ENCODE measurements around the gene TPST2.

Gene TPST2

DNA sequence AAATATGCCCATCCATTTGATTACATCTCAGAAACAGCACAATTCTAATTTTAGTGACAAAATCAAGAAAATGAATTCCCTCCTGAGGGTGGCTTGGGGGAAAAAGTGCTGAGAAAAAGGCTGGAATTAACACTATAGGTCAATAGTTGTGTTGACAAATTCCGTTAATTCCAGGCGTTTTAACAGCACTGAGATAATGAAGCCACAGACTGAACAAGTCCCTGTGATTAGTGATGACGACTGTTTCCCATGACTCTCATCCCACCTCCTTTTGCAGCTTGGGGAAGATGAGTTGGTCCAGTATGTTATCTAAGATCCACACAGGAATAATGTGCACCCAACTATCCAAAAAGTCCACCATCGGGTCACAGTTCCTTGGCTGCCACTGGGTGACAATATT, 93.5 kb downstream of the TPST2 start:
- DNase-seq (ENCODE audit: low read depth): no peak

DNA sequence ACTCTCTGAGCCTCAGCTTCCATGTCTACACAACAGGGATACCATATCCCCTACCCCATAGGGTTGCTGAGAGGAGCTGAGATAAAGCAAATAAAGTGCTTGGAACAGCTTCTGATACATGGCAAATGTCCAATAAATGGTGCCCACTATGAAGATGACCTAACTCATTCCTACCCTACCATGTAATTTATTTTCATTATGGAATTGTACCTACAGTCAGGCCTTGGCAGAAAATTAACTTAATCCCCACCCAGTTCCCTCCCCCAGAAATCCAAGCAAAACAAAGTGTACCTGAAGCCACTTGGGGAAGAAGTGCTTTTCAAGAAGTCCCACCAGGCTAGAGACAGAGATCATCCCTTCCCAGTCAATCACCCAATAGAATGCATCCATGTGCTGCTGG, 95.4 kb downstream of the TPST2 start:
- DNase-seq (ENCODE audit: low read depth): no peak

GRCh38 chr22:26492220-26492619, 97.7 kb downstream of the TPST2 start:
- no peak for DNase-seq (ENCODE audit: low read depth)

- no peak for DNase-seq (ENCODE audit: low read depth)
Measured at GRCh38 chr22:26489447-26490036, 100.4 kb downstream of the TPST2 start.

GRCh38 chr22:26487996-26488395, 101.9 kb downstream of the TPST2 start:
- no peak for DNase-seq (ENCODE audit: low read depth)

GRCh38 chr22:26486394-26486793, 103.5 kb downstream of the TPST2 start:
- no peak for DNase-seq (ENCODE audit: low read depth)

- no peak for DNase-seq (ENCODE audit: low read depth)
Measured at GRCh38 chr22:26485806-26486390, 104.0 kb downstream of the TPST2 start.

GRCh38 chr22:26485013-26485412, 104.9 kb downstream of the TPST2 start:
- DNase-seq (ENCODE audit: low read depth): no peak

DNA sequence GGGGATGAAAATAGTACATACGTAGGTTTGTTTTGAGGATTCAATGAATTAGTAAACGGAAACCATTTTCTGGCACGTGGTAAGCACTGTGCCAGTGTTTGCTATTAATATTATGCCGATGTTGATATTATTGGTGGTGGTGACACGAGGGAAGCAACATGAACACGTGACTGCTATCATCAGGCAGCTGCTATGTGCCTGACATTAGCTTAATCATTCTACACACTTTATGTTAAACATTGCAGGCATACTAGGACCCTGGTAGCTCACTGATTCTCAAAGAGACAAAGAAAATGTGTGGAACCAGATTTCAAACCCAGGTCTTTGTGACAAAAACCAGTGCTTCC, 105.6 kb downstream of the TPST2 start:
- peak; percentile 30 for DNase-seq (ENCODE audit: low read depth)

DNA sequence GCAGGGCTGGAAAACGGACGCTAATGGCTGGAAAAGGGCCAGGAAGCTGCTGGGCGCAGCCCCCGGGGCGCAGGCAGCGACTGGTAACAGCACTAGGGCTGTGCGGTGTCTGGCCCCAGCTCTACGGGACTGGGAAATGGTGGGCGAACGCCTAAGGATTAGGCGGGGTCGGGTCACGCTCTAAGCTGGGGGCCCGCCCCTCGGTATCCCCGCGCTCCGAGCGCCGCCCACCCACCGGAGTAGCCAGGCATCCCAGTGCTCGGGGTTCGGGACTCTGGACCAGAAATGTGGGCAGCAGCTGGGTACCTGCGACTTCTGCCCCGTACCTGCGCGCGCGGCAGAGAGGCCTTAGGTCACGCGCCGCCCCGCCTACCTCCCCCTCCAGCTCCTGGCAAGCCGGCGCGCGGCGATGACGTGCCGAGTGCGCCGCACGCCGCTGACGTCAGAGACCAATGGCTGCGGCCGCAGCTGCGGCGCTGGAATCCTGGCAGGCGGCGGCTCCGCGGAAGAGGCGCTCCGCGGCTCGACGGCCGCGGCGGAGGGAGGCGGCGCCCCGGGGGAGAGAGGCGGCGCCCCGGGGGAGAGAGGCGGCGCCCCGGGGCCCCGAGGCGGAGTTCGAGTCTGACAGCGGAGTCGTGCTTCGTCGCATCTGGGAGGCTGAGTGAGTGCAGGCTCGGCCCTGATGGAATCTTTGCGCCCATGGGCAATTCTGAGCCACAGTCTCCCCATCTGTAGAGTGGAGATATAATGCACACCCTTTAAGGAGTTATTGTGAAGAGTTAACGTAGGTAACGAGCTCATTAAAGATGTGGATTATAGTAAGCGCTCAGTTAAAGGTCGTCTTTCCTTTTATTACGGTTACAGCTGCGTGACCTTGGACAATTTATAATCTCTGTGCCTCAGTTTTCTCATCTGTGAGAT, 106.2 kb downstream of the TPST2 start, which contains the start of the genes HPS4 and SRRD:
HPS4 (minus strand) TSS at position 345 of the 921 bp plus-strand sequence. CDS start 2,021 bp downstream, outside the sequence.
SRRD (plus strand) TSS at position 439 of the 921 bp plus-strand sequence; CDS start at position 453, 14 bp downstream.
- DNase-seq (ENCODE audit: low read depth): peak; percentile 88

- no peak for DNase-seq (ENCODE audit: low read depth)
Measured at GRCh38 chr22:26483043-26483438, 106.9 kb downstream of the TPST2 start.

- no peak for DNase-seq (ENCODE audit: low read depth)
Measured at GRCh38 chr22:26482161-26482560, 107.8 kb downstream of the TPST2 start.

DNA sequence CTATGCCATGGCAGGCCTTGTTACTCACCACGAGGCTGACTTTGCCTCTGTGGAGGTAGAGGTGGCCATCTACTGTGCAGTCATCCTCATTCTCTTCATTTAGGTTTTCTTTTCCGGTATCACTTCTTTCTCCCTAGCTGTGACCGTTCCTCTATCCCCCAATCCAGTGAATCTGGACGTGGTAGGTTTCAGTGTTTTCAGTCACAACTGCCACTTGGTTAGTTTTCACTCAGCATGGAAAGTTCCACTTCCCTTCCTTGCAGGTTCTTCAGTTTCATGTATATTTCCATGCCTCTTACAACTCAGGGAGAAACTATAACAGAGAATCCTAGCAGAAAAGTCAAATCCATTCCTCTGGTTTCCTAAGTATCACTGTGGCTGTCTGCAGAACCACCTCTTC, 108.2 kb downstream of the TPST2 start:
- DNase-seq (ENCODE audit: low read depth): no peak

DNA sequence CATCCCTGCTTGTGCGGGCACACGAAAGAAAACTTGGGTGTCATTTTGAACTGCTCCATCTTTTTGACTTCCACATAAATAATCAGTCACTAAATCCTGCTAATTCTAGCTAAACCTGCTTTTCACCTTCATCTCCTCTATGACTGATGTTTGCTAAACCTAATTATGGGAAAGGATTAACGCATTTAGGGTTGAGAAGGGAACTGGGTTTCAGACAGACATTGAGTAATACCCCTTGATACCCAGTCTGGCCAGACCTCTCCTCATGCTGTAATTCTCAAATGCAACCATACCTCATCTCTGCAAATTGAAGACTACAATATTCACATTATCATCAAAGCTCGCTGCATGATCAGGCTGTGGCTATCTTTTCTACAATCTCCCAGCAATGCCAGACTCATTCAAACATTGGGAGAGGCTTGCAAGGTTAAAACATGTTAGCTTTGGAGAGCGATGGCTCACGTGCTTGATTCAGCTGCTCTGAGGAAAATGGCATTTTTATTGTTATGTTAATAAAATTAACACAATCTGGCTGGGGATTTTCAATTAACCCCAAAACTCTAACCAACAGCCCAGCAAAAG, 108.7 kb downstream of the TPST2 start:
- no peak for DNase-seq (ENCODE audit: low read depth)

DNA sequence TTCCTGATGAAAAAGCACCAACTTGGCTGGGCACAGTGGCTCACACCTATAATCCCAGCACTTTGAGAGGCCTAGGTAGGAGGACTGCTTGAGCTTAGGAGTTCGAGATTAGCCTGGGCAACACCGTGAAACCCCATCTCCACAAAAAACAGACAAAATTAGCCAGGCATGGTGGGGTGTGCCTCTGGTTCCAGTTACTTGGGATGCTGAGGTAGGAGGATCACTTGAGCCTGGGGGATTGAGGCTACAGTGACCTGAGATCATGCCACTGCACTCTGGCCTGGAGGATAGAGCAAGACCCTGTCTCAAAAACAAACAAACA, 109.4 kb downstream of the TPST2 start:
- no peak for DNase-seq (ENCODE audit: low read depth)

DNA sequence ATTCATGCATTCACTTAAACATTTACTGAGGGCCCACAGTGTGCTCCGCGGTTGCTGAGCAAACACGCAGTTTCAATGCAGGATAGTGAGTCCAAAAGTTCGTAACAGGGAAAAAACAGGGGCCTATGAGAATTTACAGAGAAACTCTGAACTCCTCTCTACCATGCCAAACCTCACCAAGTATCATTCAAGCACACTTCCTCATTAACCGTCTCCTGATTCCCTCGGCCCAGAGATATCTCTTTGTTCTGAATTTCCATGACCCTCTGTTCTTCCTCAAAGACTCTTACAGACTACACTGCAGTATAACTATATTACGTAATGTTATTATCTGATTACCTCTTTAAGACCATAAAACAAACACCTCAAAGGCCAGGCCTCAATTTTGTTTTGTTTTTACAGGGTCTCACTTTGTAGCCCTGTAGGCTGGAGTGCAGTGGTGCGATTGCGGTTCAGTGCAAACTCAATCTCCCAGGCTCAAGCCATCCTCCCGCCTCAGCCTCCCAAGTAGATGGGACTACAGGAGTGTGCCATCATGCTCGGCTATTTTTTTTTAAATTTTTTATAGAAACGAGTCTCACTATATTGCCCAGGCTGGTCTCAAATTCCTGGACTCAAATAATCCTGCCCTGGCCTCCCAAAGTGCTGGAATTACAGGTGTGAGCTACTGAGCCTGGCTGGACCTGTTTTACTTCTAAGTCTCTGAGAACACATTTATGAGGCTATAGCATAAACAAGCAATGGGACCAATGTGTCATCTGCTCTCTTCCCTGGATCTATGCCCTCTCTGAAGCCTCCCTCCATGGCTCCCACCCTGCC, 109.9 kb downstream of the TPST2 start:
- no peak for DNase-seq (ENCODE audit: low read depth)

GRCh38 chr22:26479043-26479791, 110.7 kb downstream of the TPST2 start:
- DNase-seq (ENCODE audit: low read depth): no peak

GRCh38 chr22:26477341-26477731, 112.6 kb downstream of the TPST2 start:
- DNase-seq (ENCODE audit: low read depth): no peak

DNA sequence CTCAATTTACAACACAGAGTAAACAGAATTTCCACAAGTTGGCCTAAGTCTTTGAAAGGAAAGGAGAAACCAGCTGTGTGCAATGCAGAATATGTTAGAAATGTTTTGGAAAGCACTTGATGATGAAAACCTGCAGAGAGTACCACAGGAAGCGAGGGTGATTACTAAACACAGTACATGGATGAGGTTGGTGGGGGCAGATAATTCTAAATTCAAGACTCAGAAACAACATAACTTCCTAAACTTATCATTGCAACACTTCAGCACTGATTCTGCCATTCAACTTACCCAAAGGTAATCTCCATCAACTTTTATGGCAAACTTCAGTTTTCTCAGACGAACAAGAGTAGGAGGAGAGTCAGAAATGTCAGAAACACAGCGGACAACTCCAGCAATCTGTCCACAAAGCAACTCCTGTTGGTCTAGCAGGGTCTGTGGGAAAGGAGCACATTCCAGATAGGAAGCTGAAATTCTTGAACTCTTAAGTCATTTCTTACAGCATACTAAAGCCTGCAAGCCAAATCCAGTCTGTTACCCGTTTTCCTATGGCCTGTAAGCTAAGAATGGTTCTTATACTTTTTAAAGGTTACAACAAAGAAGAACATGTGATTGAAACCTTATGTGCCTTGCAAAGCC, 113.1 kb downstream of the TPST2 start:
- DNase-seq (ENCODE audit: low read depth): no peak

DNA sequence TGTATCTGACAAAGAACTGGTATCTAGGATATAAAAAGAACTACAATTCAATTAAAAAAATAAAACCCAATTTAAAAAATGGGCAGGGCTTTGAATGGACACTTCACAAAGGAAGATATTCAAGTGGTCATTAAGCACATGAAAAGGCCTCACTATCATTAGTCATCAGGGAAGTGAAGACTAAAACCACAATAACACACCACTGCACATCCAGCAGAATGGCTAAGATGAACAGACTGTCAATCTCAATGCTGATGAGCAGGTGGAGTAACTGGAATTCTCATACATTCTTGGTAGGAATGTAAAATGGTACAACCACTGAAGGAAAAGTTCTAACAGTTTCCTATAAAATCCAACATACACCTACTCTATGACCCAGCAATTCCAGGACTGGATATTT, 115.2 kb downstream of the TPST2 start:
- no peak for DNase-seq (ENCODE audit: low read depth)
